Measurements from ENCODE around the gene RAPGEF3.

RAPGEF3 gene

GRCh38 chr12:47775100-47775911, 16.6 kb upstream of the RAPGEF3 start:
- DNase-seq (ENCODE audit: low read depth), result no peak

DNA sequence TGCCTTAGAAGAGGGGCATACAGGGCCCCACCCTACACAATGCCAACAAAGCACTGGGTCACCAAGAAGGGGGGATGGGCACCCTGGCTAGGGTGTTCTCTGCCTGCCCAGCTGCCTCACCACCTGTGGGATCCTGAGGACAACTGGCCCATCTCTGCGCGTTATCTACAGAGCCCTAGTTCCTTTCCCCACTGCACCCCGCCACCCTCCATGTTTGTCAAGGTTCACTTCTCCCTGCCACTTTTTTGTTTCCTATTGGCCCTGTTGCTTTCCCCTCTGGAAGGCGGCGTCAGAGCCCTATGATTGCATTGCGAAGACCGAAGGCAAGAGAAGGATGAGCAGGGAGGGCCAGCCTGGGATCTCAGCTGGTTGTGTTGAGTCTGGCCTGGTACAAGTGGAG, 16.0 kb upstream of the RAPGEF3 start:
- DNase-seq (ENCODE audit: low read depth), result no peak

- DNase-seq (ENCODE audit: low read depth), result no peak
Observed at GRCh38 chr12:47773858-47774580, 15.3 kb upstream of the RAPGEF3 start.

- DNase-seq (ENCODE audit: low read depth), result peak; percentile 60
Observed at GRCh38 chr12:47773062-47773857, 14.6 kb upstream of the RAPGEF3 start, which contains the start of gene SLC48A1. Gene SLC48A1 (plus strand): TSS chr12:47773238. CDS start chr12:47773305, 67 bp downstream.

DNA sequence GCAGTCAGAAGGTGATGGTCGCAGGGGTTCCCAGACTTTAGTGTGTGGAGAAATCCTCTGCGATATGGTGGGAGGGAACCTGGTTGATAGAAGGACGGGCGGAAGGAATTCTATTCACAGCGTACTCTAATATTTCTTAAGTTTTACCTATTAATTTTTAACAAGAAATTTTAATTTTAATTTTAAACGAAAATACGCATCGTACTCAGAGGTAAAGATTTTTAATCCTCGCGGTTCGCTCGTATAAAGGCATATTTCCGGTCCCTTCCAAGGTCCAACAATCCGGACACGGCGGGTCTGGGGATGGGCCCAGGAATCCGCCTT, 14.0 kb upstream of the RAPGEF3 start:
- DNase-seq (ENCODE audit: low read depth), result no peak

- no peak for DNase-seq (ENCODE audit: low read depth)
Observed at GRCh38 chr12:47772094-47772660, 13.5 kb upstream of the RAPGEF3 start.

DNA sequence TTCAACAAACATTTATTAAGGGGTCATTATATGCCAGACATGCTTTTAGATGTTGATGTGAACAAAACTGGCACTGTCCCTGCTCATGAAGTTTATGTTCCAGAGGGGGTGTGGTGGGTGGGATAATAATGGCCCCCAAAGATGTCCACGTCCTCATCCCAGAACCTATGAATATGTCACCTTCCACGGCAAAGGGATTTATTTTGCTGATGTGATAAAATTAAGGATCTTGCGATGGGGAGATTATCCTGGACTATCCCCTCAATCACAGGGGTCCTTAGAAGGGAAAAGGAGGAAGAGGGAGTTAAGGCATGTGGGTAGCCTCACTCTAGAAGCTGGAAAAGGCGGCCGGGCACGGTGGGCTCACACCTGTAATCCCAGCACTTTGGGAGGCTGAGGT, 12.6 kb upstream of the RAPGEF3 start:
- DNase-seq (ENCODE audit: low read depth), result no peak

GRCh38 chr12:47770086-47770726, 11.5 kb upstream of the RAPGEF3 start:
- DNase-seq (ENCODE audit: low read depth), result no peak

DNA sequence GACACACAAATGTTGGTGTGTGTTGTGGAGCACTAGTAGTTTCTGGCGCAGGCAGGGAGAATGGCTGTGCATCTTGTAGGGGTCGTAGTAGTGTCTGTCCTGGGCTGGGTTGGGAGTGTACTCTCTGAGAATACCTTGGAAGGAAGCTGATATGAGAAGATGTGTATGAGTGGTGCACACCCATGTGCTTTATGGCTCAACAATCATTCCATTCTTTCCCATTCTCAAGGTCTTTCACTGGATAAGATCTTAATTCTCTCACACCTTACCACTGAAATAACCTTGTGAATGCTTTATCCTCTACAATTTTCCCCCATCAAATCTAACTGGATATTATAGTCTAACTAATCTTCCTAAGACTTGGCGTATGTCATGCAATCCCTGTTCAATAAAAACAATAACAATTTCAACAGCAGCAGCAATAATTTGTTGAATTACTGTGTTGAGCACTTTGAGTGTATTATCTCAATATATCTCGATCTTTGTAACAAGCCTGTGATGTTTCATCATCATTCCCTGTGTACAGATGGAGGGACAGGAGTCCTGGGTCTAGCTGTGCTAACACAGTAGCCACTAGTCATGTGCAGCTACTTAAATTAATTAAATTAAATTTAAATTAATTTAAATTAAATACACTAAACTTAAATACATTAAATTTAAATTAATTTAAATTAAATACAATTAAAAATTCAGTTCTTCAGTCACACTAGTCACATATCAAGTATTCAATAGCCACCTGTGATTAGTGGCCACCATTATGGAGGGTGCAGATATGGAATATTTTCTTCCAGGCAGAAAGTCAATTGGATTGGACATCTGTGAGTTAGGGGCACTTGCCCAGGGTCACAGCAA, 10.8 kb upstream of the RAPGEF3 start:
- DNase-seq (ENCODE audit: low read depth), result no peak

GRCh38 chr12:47768323-47768811, 9.7 kb upstream of the RAPGEF3 start:
- DNase-seq (ENCODE audit: low read depth), result no peak

GRCh38 chr12:47767216-47767724, 8.6 kb upstream of the RAPGEF3 start:
- peak; percentile 51 for DNase-seq (ENCODE audit: low read depth)

DNA sequence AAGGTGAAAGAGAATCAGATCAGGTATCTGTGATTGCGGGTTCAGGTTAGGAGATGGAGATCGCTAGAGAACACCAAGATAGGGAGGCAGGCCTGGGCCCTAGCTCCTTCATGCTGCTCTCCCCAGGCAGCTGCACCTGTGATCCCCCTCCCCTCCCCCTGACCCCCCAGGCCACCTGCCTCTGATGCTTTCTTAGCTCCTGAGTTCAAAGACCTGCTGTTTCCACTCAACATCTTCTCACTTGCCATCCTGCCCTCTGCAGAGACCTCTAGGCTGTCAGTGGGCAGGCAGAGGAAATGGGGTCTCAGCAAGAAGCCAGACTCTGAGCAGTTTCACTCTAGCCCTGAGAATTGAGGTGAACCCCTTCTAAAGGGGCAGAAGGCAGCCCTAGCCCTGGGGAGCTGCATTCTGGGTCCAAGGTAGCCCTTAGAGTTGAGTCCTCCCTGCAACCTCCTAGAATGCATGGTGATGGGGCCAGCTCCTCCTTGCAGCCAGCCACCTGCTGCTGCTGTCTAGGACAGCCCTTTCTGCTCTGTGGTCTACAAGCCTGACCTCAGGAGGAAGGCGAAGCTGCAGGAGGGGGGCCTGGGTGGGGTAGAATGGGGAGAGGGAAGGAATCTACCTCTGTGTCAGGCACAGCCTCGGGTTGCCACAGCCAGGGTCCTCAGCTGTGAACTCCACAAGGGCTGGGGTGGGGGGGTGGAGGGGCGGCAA, 8.0 kb upstream of the RAPGEF3 start:
- DNase-seq (ENCODE audit: low read depth), result no peak

DNA sequence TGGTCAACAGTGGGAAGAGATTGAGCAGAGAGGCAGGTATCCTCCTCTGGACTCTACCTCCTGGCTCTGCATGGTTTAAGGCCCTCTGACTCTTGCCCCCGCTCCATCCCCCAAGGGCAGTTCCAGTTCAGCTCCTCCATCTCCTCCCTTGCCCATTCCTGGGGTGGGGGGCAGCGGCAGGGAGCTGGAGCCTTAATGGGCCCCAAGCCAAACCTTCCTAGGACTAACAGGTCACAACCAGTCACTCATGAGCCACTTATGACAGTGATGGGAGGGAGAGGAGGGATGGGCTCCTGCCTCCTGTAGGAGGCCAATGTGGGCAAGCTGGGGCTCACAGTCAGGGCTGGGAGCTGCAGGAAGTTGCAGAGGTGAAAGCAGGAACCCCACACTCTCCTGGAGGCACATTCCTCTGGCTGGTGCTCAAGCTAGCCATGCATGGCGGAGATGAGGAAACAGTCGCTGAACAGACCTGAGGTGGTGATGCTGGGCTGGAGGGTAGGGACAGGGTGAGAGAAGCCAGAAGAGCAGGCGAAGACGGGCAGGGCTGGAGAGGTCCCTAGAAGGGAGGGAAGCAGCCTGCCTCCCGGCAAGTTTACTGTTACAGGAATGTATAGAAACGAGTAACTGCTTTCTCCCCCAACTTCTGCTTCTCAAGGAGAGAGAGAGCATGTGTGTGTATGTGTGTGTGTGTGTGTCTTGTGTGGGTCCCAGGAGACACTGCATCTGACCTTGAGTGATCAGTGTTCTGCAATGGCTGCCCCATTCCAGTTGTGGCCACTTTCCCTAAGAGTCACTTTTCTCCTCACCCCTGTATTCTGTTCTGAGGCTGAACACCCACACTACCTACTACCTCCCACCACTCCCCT, 5.0 kb upstream of the RAPGEF3 start:
- no peak for DNase-seq (ENCODE audit: low read depth)

DNA sequence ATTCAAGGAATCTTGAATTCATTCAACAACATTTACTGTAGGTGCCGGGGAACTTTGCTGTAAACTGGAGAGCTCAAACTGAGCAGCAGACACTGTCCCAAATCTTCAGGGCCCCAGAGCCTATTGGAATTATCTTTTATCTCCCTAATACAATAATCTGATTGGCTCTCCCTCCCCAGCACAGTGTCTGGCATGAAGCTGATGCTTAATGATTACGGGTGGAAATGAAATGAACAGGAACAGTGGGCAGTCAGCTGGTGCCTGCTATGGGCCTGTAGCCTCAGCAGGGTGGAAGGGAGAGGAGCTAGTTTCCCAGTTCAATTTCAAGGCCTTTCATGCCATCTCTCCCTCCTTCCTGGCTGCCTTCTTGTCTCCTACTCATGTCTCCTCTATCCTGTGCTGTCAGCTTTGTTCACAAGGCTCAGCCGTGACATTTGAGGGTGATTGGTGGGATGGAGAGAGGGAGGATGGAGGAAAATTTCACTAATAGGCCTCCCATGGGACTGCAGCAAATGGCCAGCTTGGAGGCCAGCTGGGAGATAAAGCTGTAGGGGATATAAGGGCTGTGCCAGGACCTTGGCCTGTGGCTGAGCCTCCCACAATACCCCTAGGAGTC, 4.3 kb upstream of the RAPGEF3 start:
- DNase-seq (ENCODE audit: low read depth), result no peak

DNA sequence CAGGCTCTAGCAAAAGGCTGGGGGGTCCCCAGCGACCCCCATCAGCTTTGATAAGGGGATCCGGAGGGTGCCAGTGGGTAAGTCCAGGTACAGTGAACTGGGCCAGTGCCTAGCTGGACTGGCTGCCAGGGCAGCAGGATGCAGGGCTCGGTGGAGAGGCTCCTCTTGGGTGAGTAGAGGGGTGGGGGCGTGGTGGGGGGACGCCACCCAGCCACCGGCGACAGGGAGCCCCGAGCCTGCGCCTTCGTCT, 171 bp downstream of the RAPGEF3 start:
- no peak for DNase-seq (ENCODE audit: low read depth)

DNA sequence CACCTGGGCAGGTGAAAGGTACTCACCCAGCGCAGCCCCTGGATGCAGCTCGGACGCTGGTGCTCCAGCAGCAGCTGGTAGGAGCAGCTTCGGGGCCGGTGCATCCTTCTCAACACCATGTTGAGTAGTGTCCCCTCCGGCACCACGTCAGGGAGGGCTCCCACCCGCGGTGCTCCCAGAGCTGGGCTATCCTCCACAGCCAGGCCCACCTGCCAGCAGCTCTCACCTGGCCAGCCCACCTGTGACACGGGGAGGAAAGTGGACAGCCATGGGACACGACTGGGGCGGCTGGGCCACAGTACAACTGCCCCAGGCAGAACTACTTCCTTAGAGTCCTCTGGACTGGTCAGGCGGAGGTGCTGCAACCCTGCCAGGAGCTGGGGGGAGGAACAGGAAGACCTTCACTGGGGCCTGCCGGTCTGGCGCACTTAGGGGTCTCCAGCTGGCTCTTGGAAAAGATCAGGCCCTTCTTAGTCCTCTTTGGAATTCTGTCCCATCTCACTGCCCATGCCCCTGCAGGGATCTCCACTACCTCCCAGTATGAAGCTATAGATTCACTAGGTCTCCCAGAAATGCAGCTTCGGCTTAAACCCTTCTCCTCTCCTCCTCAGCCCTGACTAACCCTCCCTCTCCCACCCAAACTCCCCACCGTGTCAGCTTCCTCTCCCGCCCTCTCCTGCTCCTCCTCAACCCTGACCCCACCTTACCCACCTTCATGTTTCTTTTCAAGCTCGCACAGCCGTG, 668 bp downstream of the RAPGEF3 start:
- DNase-seq (ENCODE audit: low read depth), result no peak

DNA sequence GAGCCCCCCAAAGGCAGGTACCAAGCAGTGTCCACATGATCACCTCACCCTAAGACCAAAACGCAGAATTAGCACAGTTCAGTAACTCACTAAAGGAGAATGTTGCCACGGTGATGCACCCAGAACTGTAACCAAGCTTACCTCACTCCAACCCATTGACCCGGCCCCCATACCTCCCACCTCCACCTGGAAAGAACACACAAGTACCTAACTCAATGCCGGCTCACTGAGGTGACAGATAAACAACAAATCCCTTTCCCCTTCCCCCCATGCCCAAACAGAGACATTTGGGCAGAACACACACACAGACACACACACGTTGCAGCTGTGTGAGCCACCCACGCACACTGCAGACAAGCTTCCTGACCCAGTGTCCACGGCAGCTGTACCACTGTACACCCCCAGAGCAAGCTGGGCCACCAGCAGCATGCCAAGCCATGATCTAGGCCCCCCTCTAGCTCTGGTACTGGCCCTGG, 1.3 kb downstream of the RAPGEF3 start:
- no peak for DNase-seq (ENCODE audit: low read depth)
